Subcutaneous preadipocyte (primary cell): ENCODE results near the gene ARHGAP40. TPM values are rescaled to one million over a fixed set of nuclear protein-coding genes. Genes with fewer than 3 reads are reported as not detected.

Source experiments
- total RNA-seq: library from RNA; depleted of rRNA; stranded (reverse); fragments of >200 nt; gene quantifications from 2 replicates; pipeline ENCODE4 v1.2.3, GENCODE V29; 2012

ARHGAP40 gene
- total RNA-seq = not detected in 2 replicates

DNA sequence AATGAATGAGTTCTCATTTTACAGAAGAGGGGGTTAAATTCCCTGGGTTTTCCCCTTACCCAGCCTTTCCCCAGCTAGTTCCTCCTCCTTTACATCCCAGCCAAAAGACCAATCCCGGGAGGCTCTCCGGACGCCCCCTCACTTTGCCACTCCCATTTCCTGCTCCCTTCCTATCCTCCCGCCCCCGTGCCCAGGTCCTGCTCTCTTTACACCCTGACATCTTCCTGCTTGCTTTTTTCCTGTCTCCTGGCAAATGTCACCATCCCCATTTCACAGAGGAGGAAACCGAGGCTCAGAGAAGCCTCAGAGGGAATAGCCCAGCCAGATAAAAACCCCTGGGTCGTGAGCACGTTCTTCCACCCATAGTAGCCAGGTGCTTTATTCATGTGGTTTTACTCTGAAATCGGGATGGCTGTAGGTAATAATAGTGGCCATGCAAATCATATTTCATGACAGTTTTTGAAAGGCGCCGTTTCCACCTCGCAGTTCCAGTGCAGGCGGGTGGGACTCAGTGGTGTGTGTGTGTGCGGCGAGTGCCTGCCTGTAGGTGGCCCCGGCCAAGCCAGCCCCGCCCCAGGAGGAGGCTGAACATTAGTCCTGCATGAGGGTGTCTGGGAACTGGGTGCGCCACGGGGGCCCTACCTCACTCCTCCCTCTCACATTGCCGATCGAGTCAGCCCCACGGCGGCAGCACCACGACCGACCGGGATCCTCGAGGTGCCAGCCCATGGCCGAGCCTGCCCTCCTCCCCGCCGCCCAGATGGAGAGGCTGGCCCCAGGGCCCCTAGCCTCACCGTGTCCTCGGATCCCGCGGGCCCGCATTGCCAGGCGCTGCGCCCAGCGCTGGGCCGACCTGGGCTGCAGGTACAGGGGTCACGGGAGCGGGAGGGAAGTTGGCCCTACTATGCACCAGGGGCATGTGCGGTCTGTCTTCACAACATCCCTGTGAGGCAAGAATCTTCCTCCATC lies at the start of gene ARHGAP40:
ARHGAP40 (plus strand) TSS at position 594 of the 969 bp plus-strand sequence.

DNA sequence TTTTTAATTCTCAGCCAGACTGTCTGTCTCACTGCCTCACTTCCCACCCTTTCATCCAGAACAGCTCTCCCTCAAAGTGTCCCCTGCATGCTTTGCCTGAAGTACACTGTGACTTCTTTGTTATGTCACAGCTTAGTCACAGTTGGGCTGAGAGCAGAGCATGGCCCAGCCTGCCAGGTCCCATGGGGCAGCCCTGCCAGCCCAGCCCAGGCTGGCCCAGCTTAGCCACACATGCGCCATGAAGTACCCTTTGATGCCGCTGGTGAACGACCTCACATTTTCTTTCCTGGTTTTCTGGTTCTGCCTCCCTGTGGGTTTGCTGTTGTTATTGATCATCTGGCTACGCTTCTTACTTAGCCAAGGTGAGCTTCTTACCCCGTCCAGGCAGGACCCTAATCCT lies 20.6 kb upstream of the ARHGAP40 start, which contains the start of gene ADIG:
ADIG (plus strand) TSS at position 185 of the 400 bp plus-strand sequence; CDS start at position 239, 54 bp downstream.

Other genes with a start within 250 kb of the ARHGAP40 start
- gene SNHG17, start 166.5 kb upstream of the ARHGAP40 start, total RNA-seq = 8.1 and 16.2 TPM in 2 replicates
- 26.5 and 37.7 TPM in 2 replicates for gene RALGAPB, start 129.0 kb upstream of the ARHGAP40 start, total RNA-seq
- not detected in 2 replicates for gene ADIG, start 20.6 kb upstream of the ARHGAP40 start, total RNA-seq
- not detected in 2 replicates for gene SLC32A1, start 122.7 kb downstream of the ARHGAP40 start, total RNA-seq
- gene ACTR5, start 146.7 kb downstream of the ARHGAP40 start, total RNA-seq = 5.5 and 9.8 TPM in 2 replicates
- not detected in 2 replicates for gene PPP1R16B, start 203.9 kb downstream of the ARHGAP40 start, total RNA-seq